Measurements from ENCODE around the gene NAA15. TPM values are rescaled to one million over a fixed set of nuclear protein-coding genes. Genes with fewer than 3 reads are reported as not detected.
"Not testable (repeated sequence)": the region's sequence is repeated elsewhere in the genome, so short reads cannot be mapped to it uniquely, and the experiment has no call there.

NAA15 gene
- total RNA-seq, result 52.8 and 53.9 TPM in 2 replicates
- long read RNA-seq, full-length matches to known transcripts, result 6 of 258 reads
- long read RNA-seq, partial matches to known transcripts, result 228 of 258 reads
- long read RNA-seq, other reads (novel, unspliced or antisense), result 24 of 258 reads

DNA sequence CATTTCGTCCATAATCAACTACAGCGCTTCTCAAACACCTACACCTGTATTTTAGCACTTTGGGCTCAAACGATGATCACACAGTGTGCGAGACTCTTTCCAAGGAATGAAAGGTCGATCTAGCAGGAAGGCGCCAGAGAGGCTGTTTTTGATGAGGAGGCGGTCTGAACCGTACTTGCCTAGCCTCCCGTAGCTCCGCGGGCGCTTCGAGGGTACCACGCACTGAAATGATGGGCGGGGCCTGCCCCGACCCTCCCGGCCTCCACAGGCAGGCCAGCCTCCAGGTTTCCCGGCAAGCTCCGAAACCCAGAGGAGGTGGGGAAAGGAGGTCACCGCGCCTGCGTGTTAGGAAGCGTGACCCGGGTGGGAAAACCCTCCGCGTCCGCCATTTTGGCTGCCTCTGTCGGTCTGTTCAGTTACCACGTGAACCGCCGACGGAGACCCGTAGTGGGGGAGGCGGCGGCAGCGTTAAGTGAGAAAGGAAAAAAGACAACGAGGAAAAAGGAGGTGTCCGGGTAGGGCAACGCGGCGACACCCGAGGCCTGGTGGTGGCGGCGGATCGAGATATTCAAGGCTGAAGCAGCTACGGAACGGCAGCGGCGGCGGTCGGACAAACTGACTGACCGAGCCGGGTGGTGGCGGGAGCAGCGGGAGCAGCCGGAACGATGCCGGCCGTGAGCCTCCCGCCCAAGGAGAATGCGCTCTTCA, at the start of gene NAA15:
Gene NAA15, plus strand, starts transcription at position 393 of the 708 bp plus-strand sequence. Its CDS starts 273 bp downstream, at position 666.
- H3K9me3 Mint-ChIP-seq (ENCODE audit: low read depth), result peaks cover 6% of the 10 kb centered on the region
- peak within 1 kb of the TSS; percentile 96 for H3K4me3 Mint-ChIP-seq (ENCODE audit: low read depth)
- no peaks in the 10 kb centered on the region for H3K27me3 Mint-ChIP-seq
- peaks cover 9% of the 10 kb centered on the region for H3K36me3 Mint-ChIP-seq (ENCODE audit: insufficient read depth)
- TF ChIP-seq, protein P1, sequence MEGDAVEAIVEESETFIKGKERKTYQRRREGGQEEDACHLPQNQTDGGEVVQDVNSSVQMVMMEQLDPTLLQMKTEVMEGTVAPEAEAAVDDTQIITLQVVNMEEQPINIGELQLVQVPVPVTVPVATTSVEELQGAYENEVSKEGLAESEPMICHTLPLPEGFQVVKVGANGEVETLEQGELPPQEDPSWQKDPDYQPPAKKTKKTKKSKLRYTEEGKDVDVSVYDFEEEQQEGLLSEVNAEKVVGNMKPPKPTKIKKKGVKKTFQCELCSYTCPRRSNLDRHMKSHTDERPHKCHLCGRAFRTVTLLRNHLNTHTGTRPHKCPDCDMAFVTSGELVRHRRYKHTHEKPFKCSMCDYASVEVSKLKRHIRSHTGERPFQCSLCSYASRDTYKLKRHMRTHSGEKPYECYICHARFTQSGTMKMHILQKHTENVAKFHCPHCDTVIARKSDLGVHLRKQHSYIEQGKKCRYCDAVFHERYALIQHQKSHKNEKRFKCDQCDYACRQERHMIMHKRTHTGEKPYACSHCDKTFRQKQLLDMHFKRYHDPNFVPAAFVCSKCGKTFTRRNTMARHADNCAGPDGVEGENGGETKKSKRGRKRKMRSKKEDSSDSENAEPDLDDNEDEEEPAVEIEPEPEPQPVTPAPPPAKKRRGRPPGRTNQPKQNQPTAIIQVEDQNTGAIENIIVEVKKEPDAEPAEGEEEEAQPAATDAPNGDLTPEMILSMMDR (IDR thresholded peaks at IDR 0.05; ENCODE audit: unreplicated experiment), result no peak
- DNase-seq (ENCODE audit: low spot score, unreplicated experiment), result peak; percentile 95
- H3K4me1 Mint-ChIP-seq (ENCODE audit: low read depth), result peaks cover 25% of the 10 kb centered on the region
- peak within 1 kb of the TSS; percentile 99 for H3K27ac Mint-ChIP-seq

GRCh38 chr4:139253046-139253445, 48.3 kb upstream of the NAA15 start:
- Mint-ChIP-seq H3K27ac (no peak overlapping the region), H3K4me1 (ENCODE audit: low read depth) (no peaks in the 10 kb centered on the region), H3K27me3 (peaks cover 3% of the 10 kb centered on the region), H3K4me3 (ENCODE audit: low read depth) (no peak overlapping the region), H3K36me3 (ENCODE audit: insufficient read depth) (no peaks in the 10 kb centered on the region), H3K9me3 (ENCODE audit: low read depth) (no peaks in the 10 kb centered on the region)
- no peak for DNase-seq (ENCODE audit: low spot score, unreplicated experiment)
- TF ChIP-seq, protein P1 (IDR thresholded peaks at IDR 0.05; ENCODE audit: unreplicated experiment), result no peak

DNA sequence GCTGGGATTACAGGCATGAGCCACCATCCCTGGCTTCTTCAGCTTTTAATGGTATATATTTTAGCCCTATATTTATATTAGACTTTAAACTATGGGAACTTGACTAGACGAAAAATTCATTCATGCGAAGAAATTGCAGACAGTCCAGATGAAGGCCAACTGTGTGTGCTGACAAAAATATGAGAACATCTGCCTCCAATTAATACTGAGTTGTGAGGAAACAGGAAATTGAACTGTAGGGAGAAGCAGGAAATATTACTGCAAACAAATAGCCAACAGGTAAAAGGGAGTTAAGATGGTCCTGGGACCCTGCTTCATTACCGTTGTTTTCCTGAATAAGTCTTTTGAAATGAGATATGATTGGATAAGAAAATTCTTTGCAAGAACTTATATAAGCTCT, 47.6 kb upstream of the NAA15 start:
- H3K36me3 Mint-ChIP-seq (ENCODE audit: insufficient read depth), result no peaks in the 10 kb centered on the region
- TF ChIP-seq, protein P1 (IDR thresholded peaks at IDR 0.05; ENCODE audit: unreplicated experiment), result no peak
- H3K4me1 Mint-ChIP-seq (ENCODE audit: low read depth), result no peaks in the 10 kb centered on the region
- DNase-seq (ENCODE audit: low spot score, unreplicated experiment), result no peak
- H3K4me3 Mint-ChIP-seq (ENCODE audit: low read depth), result no peak overlapping the region
- H3K27me3 Mint-ChIP-seq, result peaks cover 3% of the 10 kb centered on the region
- H3K9me3 Mint-ChIP-seq (ENCODE audit: low read depth), result no peaks in the 10 kb centered on the region
- H3K27ac Mint-ChIP-seq, result no peak overlapping the region

GRCh38 chr4:139255581-139255980, 45.7 kb upstream of the NAA15 start:
- not testable (repeated sequence) for H3K9me3 Mint-ChIP-seq (ENCODE audit: low read depth); H3K27me3 Mint-ChIP-seq; H3K4me1 Mint-ChIP-seq (ENCODE audit: low read depth); H3K4me3 Mint-ChIP-seq (ENCODE audit: low read depth); DNase-seq (ENCODE audit: low spot score, unreplicated experiment); H3K36me3 Mint-ChIP-seq (ENCODE audit: insufficient read depth); H3K27ac Mint-ChIP-seq

DNA sequence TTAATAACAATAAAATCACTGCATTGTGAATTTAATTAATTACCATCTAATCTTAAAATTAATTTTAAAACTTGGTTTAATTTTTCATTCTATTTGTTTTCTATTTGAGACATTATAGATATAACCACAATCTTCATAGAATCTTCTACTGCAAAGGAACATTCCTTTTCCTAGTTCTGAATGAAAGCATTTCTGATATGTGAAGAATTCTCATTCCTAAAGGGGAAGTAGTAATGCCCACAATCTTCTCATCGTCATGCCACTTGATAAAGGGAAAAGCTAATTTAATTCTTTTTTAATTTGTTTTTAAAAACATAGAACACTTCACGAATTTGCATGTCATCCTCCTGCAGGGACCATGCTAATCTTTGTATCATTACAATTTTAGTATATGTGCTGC, 45.0 kb upstream of the NAA15 start:
- TF ChIP-seq, protein P1 (IDR thresholded peaks at IDR 0.05; ENCODE audit: unreplicated experiment), result no peak
- Mint-ChIP-seq H3K4me3 (ENCODE audit: low read depth) (no peak overlapping the region), H3K36me3 (ENCODE audit: insufficient read depth) (no peaks in the 10 kb centered on the region), H3K4me1 (ENCODE audit: low read depth) (no peaks in the 10 kb centered on the region), H3K9me3 (ENCODE audit: low read depth) (no peaks in the 10 kb centered on the region), H3K27me3 (peaks cover 3% of the 10 kb centered on the region), H3K27ac (no peak overlapping the region)
- DNase-seq (ENCODE audit: low spot score, unreplicated experiment), result no peak

DNA sequence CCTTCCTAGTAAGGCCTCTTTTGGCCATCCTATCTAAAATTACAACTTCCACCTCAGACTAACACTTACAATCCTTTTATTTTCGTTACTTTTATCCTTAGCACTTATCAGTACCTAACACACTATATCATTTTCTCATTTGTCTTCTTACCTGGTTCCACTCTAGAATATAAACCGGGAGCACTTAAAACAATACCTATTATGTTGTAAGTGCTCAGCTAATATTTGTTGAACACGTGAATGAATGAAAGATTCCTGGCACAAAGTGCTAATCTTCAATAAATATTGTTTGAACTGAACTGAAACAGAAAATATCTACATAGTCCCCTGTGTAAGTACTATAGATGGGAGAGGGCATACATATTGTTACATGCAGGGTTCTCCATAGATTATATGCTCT, 35.7 kb upstream of the NAA15 start:
- peaks cover 19% of the 10 kb centered on the region for H3K4me1 Mint-ChIP-seq (ENCODE audit: low read depth)
- no peaks in the 10 kb centered on the region for H3K36me3 Mint-ChIP-seq (ENCODE audit: insufficient read depth)
- H3K4me3 Mint-ChIP-seq (ENCODE audit: low read depth), result no peak overlapping the region
- H3K27ac Mint-ChIP-seq, result no peak overlapping the region
- no peak for DNase-seq (ENCODE audit: low spot score, unreplicated experiment)
- no peaks in the 10 kb centered on the region for H3K9me3 Mint-ChIP-seq (ENCODE audit: low read depth)
- TF ChIP-seq, protein P1 (IDR thresholded peaks at IDR 0.05; ENCODE audit: unreplicated experiment), result no peak
- H3K27me3 Mint-ChIP-seq, result no peaks in the 10 kb centered on the region

All from progenitor cell of endocrine pancreas (in vitro differentiated cells).